Fibroblast of lung (primary cell): Measurements from ENCODE around the gene KCNN3.

ENCODE experiments used
- EZH2 ChIP-seq: IDR thresholded peaks from 2 replicates; pipeline ENCODE4 v1.5.1; 2012; ENCODE audit warnings: low read length, control low read depth, mild to moderate bottlenecking; ENCODE audit errors: missing control alignments
- TF ChIP-seq, protein P1 (sequence below), 2 donors: IDR thresholded peaks in 1 of 2; conservative IDR thresholded peaks in 1 of 2; 1 replicate in 1 of 2; 2 replicates in 1 of 2; pipeline ENCODE4 v1.5.1; 2011 to 2012; ENCODE audit warnings: low read length in 2 of 2, control low read depth in 1 of 2, inconsistent platforms in 1 of 2, low read depth in 1 of 2, mild to moderate bottlenecking in 1 of 2

GRCh38 chr1:154744352-154745035 lies 125.6 kb downstream of the KCNN3 start:
- TF ChIP-seq, protein P1, sequence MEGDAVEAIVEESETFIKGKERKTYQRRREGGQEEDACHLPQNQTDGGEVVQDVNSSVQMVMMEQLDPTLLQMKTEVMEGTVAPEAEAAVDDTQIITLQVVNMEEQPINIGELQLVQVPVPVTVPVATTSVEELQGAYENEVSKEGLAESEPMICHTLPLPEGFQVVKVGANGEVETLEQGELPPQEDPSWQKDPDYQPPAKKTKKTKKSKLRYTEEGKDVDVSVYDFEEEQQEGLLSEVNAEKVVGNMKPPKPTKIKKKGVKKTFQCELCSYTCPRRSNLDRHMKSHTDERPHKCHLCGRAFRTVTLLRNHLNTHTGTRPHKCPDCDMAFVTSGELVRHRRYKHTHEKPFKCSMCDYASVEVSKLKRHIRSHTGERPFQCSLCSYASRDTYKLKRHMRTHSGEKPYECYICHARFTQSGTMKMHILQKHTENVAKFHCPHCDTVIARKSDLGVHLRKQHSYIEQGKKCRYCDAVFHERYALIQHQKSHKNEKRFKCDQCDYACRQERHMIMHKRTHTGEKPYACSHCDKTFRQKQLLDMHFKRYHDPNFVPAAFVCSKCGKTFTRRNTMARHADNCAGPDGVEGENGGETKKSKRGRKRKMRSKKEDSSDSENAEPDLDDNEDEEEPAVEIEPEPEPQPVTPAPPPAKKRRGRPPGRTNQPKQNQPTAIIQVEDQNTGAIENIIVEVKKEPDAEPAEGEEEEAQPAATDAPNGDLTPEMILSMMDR (conservative IDR thresholded peaks at IDR 0.05 in 1 of 2, IDR thresholded peaks at IDR 0.05 in 1 of 2; ENCODE audit: low read depth in 1 of 2, low read length in 2 of 2): no peak
- no peak for TF ChIP-seq EZH2
